Chondrocyte (in vitro differentiated cells): ENCODE results near the gene TMEM123. TPM values are rescaled to one million over a fixed set of nuclear protein-coding genes. Genes with fewer than 3 reads are reported as not detected.

ENCODE experiments used
- DNase-seq: peaks from one replicate; pipeline ENCODE4 v3.0.0; 2021; ENCODE audit warnings: mixed read lengths, low spot score
- H3K27ac Mint-ChIP-seq: one replicate; pipeline ENCODE4 v1.8.0; 2021; ENCODE audit warnings: mild to moderate bottlenecking, moderate library complexity, mixed read lengths; ENCODE audit not compliant: unreplicated experiment
- H3K27me3 Mint-ChIP-seq: 2 replicates; pipeline ENCODE4 v1.8.0; 2021; ENCODE audit warnings: low read depth, mixed read lengths
- H3K36me3 Mint-ChIP-seq: 2 replicates; pipeline ENCODE4 v1.8.0; 2021; ENCODE audit warnings: low read depth, mixed read lengths
- H3K4me1 Mint-ChIP-seq: 2 replicates; pipeline ENCODE4 v1.8.0; 2021; ENCODE audit warnings: low read depth, mild to moderate bottlenecking, mixed read lengths
- H3K4me3 Mint-ChIP-seq: one replicate; pipeline ENCODE4 v1.8.0; 2021; ENCODE audit warnings: mild to moderate bottlenecking, moderate library complexity, mixed read lengths; ENCODE audit not compliant: unreplicated experiment
- H3K9me3 Mint-ChIP-seq: 2 replicates; pipeline ENCODE4 v1.8.0; 2021; ENCODE audit warnings: low read depth, mixed read lengths
- total RNA-seq: library from RNA; stranded (reverse); gene quantifications from 3 replicates; pipeline ENCODE4 v1.2.1, GENCODE V29; 2021
- TF ChIP-seq, protein P1 (sequence below): fragments of 200-600 bp; sonication (generic); IDR thresholded peaks from 2 replicates; pipeline ENCODE4 v1.5.0; 2021; ENCODE audit warnings: antibody characterized with exemption, mild to moderate bottlenecking, moderate library complexity

The TMEM123 gene
- total RNA-seq, 1 donor from 2014 or later, result 105 TPM

GRCh38 chr11:102473543-102473942 lies 21.0 kb upstream of the TMEM123 start:
- no peaks in the 10 kb centered on the region for H3K27me3 Mint-ChIP-seq
- H3K4me3 Mint-ChIP-seq, result no peak overlapping the region
- DNase-seq, result no peak
- TF ChIP-seq, protein P1, sequence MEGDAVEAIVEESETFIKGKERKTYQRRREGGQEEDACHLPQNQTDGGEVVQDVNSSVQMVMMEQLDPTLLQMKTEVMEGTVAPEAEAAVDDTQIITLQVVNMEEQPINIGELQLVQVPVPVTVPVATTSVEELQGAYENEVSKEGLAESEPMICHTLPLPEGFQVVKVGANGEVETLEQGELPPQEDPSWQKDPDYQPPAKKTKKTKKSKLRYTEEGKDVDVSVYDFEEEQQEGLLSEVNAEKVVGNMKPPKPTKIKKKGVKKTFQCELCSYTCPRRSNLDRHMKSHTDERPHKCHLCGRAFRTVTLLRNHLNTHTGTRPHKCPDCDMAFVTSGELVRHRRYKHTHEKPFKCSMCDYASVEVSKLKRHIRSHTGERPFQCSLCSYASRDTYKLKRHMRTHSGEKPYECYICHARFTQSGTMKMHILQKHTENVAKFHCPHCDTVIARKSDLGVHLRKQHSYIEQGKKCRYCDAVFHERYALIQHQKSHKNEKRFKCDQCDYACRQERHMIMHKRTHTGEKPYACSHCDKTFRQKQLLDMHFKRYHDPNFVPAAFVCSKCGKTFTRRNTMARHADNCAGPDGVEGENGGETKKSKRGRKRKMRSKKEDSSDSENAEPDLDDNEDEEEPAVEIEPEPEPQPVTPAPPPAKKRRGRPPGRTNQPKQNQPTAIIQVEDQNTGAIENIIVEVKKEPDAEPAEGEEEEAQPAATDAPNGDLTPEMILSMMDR, result no peak
- no peak overlapping the region for H3K27ac Mint-ChIP-seq
- no peaks in the 10 kb centered on the region for H3K36me3 Mint-ChIP-seq
- no peaks in the 10 kb centered on the region for H3K9me3 Mint-ChIP-seq
- peaks cover 47% of the 10 kb centered on the region for H3K4me1 Mint-ChIP-seq

DNA sequence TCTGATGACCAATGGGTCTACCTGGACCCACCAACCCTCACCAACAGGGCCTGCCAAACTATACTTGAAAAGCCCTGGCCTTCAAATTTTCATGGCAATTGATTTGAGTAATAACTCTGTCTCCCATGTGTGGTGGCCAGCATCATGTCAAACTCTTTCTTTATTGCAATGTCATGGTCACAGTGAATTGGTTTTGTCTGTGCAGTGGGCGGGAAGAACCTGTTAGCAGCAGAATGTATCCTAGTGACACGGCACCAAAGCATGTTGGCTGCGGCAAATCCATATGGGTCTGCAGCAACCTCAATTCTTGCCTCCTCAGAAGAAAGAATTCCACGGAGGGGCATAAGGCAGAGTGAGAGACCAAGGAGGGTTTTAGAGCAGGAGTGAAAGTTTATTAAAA lies 19.6 kb upstream of the TMEM123 start:
- no peaks in the 10 kb centered on the region for H3K9me3 Mint-ChIP-seq
- no peak overlapping the region for H3K27ac Mint-ChIP-seq
- no peak overlapping the region for H3K4me3 Mint-ChIP-seq
- peaks cover 53% of the 10 kb centered on the region for H3K4me1 Mint-ChIP-seq
- H3K36me3 Mint-ChIP-seq, result no peaks in the 10 kb centered on the region
- TF ChIP-seq, protein P1, result no peak
- H3K27me3 Mint-ChIP-seq, result no peaks in the 10 kb centered on the region
- DNase-seq, result no peak

GRCh38 chr11:102471474-102471873 lies 18.9 kb upstream of the TMEM123 start:
- Mint-ChIP-seq H3K27me3 (no peaks in the 10 kb centered on the region), H3K4me1 (peaks cover 46% of the 10 kb centered on the region), H3K4me3 (no peak overlapping the region), H3K27ac (no peak overlapping the region), H3K36me3 (no peaks in the 10 kb centered on the region), H3K9me3 (no peaks in the 10 kb centered on the region)
- DNase-seq, result no peak
- TF ChIP-seq, protein P1, result no peak

- Mint-ChIP-seq H3K4me3 (no peak overlapping the region), H3K36me3 (no peaks in the 10 kb centered on the region), H3K9me3 (no peaks in the 10 kb centered on the region), H3K27ac (peak overlapping the region; percentile 42), H3K4me1 (peaks cover 43% of the 10 kb centered on the region), H3K27me3 (no peaks in the 10 kb centered on the region)
- TF ChIP-seq, protein P1, result no peak
- DNase-seq, result no peak
Observed at GRCh38 chr11:102470251-102470650, 17.7 kb upstream of the TMEM123 start.

GRCh38 chr11:102469196-102469821 lies 16.7 kb upstream of the TMEM123 start:
- peak overlapping the region; percentile 10 for H3K4me3 Mint-ChIP-seq
- peaks cover 46% of the 10 kb centered on the region for H3K4me1 Mint-ChIP-seq
- H3K27ac Mint-ChIP-seq, result peak overlapping the region; percentile 87
- H3K36me3 Mint-ChIP-seq, result no peaks in the 10 kb centered on the region
- no peaks in the 10 kb centered on the region for H3K9me3 Mint-ChIP-seq
- no peak for DNase-seq
- no peaks in the 10 kb centered on the region for H3K27me3 Mint-ChIP-seq
- TF ChIP-seq, protein P1, result no peak
